SW 1271 (cell line): ENCODE data around the gene GJC2.

Source experiments
- DNase-seq, 2 experiments: peaks; one replicate each; lab custom pipeline; 2025; lab: John Stamatoyannopoulos, UW

Gene GJC2

GRCh38 chr1:228114827-228115226, 34.9 kb upstream of the GJC2 start:
- no peak for DNase-seq

DNA sequence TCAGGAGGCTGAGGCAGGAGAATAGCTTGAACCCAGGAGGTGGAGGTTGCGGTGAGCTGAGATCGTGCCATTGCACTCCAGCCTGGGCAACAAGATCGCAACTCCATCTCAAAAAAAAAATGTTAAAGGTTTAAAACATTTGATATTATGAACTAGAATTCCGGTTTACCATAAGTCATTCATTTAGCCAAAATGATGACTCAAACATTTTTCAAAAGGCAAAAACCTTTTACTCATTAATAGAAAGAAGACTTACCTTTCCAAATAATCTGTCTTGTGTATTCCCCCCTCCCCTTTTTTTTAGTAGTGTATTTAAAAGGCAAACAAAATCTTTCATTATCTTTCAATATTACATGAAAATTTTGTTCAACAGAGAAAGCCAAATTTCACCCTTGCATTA, 32.4 kb upstream of the GJC2 start:
- DNase-seq: no peak

DNA sequence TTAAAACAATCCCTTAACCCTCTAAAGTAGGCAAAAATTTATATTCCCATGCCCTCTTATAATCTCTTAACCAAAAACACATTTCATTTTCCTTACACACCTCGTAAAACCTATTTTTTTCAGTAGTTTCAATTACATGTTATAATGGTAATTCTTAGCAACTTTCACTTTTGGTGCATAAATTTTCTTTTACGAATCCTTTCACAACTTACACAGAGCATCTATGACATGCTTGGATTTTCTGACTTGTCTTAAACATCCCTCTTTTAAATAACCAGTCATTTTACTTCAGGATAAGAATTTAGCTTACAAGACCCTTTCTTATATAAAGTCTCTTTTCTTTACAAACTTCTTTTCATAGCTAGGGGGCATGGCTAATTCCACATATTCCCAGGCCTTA, 31.7 kb upstream of the GJC2 start:
- DNase-seq: no peak

DNA sequence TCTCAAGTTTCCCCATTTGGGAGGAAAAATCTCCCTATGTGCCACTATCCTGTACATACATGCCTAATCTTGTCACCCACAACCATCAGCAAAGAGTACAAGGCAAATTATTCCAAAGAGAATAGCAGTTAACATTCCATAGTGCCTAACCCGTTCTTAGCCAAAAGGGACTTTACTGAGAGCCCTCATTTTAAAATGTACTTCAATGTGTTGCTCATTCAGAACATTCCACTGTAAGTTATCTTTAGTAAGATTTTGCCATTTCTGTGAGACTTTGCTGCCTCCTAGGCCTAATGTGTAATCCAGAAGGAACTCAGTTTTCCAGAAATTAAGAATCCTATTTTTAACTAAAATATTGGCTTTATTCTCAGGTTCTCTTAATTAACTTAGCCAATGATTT, 29.4 kb upstream of the GJC2 start:
- no peak for DNase-seq

DNA sequence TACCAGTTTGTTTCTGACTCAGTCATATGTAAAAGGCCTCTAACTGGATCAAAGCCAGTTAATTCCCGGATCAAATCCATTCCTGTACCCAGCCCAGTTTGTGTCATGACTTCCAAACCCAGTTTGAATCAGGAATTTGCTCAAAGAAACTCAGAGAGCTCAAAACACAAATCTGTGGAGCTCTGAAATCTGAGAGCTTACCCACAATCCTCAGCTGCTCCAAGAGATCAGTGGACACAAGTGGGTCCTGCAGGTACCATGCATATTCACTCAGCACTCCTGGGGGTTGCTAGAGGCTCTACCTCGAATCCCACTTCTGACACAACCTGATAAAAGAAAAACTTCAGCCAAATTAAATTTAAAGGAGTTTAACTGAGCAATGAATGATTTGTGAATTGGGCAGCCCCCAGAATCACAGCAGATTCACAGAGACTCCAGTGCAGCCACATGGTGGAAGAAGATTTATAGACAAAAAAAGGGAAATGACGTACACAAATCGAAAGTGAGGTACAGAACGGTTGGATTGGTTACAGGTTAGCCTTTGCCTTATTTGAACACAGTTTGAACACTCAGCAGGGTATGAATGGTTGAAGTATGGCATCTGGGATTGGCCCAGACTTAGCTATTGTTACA, 28.8 kb upstream of the GJC2 start:
- DNase-seq: no peak

- no peak for DNase-seq
Measured at GRCh38 chr1:228122921-228123441, 26.7 kb upstream of the GJC2 start.

DNA sequence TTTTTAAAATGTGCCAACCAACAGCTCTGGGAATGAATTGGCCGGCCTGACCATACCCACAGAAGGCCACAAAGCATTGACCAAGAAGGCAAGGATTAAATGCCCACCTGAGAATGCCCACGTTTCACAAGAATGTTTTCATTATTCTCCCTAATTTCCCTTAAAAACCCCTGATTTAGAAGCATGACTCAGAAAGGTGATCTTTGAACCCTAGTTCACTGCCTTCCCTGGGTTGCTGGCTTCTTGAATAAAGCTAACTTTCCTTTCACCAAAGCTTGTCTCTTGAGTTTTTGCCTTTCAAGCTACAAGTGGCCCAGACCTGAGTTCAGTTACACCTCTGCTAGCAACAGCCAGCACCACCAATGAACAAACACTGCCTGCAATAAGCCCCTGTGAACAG, 26.2 kb upstream of the GJC2 start:
- DNase-seq: no peak

GRCh38 chr1:228125185-228125584, 24.5 kb upstream of the GJC2 start:
- no peak for DNase-seq

DNA sequence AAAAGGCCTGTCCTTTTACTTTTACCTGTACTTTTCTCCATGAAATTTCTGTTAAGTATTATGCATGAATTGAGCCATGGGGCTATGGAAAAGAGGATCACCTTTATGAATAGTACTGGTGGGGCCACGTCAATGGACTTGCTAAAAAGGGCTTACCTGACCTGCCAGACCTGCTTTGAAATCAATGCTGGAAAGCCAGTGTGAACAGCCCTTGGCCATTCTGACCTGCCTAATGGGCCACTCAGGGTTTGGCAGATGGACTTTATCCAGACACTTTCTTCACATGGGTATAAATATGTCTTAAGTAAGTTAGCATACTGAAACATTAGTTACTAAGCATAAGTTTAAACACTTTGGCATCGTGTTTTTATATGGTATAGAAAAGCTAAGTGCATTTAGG, 18.0 kb upstream of the GJC2 start:
- no peak for DNase-seq

DNA sequence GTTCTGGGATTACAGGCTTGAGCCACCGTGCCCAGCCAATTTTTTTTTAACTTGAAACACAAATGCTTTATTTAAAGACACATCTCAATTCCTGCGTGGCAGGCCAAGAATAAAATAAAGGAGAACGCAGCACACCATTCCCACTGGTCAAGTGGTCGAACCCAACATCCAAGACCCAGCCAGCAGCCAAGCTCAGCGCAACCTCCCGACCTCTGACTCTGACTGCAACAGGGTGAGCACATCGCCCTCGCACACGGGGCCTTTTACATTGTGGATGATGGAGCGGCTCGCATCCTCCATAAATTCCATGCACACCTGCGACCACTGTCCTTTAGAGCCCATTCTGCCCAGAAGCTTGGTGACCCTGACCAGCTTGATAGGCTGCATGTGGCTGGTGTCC, 15.1 kb upstream of the GJC2 start:
- DNase-seq: no peak

- DNase-seq: no peak
Measured at GRCh38 chr1:228136901-228137300, 12.8 kb upstream of the GJC2 start.

DNA sequence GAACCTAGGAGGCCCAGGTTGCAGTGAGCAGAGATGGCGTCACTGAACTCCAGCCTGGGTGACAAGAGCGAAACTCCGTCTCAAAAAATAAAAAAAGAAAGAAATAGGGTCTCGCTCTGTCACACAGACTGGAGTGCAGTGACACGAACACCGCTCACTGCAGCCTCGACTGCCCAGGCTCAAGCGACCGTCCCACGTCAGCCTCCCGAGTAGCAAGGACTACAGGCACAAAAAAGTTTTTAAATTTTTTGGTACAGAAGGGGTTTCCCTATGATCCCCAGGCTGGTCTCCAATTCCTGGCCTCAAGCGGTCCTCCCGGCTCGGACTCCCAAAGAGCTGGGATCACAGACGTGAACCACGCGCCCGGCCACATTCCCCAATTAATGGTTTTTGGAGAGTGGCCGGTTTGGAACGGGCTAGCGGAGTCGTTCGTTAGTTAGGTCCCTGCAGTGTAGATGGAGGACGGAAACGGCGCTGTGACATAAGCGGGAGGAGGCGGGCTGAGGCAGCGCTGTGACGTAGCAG, 10.3 kb upstream of the GJC2 start:
- DNase-seq: no peak

DNA sequence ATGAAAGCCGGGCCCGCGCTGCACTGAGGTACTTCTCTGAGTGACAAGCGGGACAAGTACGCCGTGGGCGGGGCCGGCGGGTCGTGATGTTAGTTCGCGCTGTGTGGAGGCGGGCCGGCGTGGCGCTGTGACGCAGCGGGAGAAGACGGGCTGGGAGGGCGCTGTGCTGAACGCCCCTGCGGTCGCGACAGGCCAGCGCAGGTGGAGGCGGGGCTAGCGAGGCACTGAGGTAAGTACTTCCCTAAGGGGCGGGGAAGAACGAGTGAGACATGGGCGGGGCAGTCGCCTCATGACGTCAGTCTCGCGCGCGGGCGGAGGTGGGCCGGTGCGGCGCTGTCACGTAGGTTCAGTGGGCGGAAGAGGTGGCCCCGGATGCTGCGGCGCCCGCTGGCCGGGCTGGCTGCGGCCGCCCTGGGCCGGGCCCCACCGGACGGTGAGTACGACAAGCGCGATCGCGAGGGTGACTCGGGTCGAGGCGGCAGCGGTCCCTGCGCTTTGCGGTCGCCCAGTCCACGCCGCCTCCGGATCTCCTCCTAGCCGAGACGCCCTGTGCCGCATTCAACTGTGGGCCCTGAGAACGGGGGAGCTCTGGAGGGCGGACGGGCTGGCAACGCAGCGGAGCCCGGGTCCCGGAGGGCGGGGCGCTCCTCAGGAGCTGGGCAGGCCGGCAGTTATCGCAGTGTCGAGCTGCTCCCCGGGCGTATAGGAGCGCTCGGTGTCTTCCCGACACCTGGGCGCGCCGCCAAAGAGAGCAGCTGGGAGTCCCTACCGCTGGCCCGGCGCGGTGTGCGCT, 9.6 kb upstream of the GJC2 start, which contains the start of gene GUK1:
Gene GUK1, plus strand, starts transcription at position 349 of the 793 bp plus-strand sequence. Its CDS starts 24 bp downstream, at position 373.
- peak; percentile 90 to 96 for DNase-seq

DNA sequence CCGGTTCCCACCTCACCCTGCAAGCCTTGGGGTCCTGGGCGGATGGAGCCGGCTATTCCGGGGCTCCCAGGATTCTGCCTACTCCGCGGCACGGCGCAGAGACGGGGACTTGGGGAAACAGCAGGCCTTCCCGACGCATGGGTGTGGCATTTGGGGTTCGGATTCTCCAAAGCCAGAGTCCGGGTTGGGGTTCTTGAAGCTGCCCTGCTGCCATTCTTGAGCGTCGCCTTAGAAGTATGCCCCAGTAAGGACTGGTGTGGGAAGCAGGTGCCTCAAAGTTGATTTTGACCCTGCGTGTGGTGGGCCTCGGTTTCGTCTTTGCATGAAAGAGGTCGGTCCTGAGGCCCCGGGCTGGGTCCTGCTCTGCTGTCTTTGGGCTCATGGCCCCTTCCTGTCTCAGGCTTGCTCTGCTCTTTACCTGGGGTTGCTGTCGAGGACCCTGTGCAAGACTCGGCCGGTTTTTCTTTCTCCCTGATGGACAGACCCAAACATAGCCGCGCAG, 9.0 kb upstream of the GJC2 start:
- no peak for DNase-seq

GRCh38 chr1:228141226-228142044, 8.3 kb upstream of the GJC2 start:
- no peak for DNase-seq

GRCh38 chr1:228142155-228142691, 7.5 kb upstream of the GJC2 start:
- no peak for DNase-seq

- DNase-seq: no peak
Measured at GRCh38 chr1:228142701-228143136, 7.0 kb upstream of the GJC2 start.

- DNase-seq: no peak
Measured at GRCh38 chr1:228143480-228144192, 6.1 kb upstream of the GJC2 start.

- no peak for DNase-seq
Measured at GRCh38 chr1:228144193-228144992, 5.3 kb upstream of the GJC2 start.

DNA sequence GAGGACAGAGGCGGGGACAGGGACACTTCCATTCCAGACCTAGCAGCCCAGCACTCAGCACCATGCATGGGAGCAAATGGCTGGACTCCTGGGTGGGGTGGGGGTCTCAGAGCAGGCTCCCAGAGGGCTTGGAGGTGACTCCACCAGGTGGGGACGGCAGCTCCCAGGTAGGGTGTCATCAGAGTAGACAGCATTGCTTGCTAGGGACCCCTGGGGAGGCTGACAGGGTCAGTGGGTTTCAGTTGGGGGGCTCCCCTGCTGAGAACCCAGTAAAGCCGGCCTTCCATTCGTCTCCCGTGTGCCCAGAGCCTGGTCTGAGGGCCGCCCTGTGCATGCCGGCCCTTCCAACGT, 4.8 kb upstream of the GJC2 start:
- no peak for DNase-seq
